Ishikawa (cell line): Measurements from ENCODE around the gene COL13A1.

ENCODE experiments used
- CEBPB ChIP-seq: IDR thresholded peaks from 2 replicates; pipeline ENCODE4 v1.6.1; 2012
- EP300 ChIP-seq: IDR thresholded peaks from 2 replicates; pipeline ENCODE4 v1.6.1; 2012; ENCODE audit warnings: borderline replicate concordance
- NFIC ChIP-seq: IDR thresholded peaks from 2 replicates; pipeline ENCODE4 v1.6.1; 2012
- RAD21 ChIP-seq: IDR thresholded peaks from 2 replicates; pipeline ENCODE4 v1.6.1; 2012; ENCODE audit warnings: low read depth
- TEAD4 ChIP-seq: IDR thresholded peaks from 2 replicates; pipeline ENCODE4 v1.6.1; 2012
- TF ChIP-seq, protein P1 (sequence below): IDR thresholded peaks from 2 replicates; pipeline ENCODE4 v1.6.1; 2012; ENCODE audit warnings: low read depth, mild to moderate bottlenecking
- TF ChIP-seq, protein P2 (sequence below): IDR thresholded peaks from 2 replicates; pipeline ENCODE4 v1.6.1; 2012

DNA sequence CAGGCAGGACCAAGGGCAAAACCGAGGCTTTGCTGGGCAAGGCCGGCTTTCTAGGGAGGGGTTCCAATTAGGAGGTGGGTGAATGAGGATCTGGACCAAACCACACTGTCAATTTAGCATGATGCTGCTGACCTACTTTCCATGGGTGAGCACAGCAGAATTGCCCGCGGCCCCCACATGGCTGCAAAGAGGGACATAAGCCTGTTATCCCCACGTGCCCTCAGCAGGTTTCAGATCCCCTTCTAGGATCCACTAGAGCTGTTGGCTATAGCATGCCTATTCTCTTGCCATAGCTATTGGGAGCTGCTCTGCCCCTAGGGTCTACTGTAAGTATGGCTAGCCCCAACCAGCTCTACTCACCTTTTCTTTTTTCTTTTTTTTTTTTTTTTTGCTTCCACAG, 102.8 kb downstream of the COL13A1 start:
- no peak for TF ChIP-seq TEAD4
- TF ChIP-seq EP300: no peak
- TF ChIP-seq RAD21: no peak
- TF ChIP-seq NFIC: no peak
- TF ChIP-seq, protein P1, sequence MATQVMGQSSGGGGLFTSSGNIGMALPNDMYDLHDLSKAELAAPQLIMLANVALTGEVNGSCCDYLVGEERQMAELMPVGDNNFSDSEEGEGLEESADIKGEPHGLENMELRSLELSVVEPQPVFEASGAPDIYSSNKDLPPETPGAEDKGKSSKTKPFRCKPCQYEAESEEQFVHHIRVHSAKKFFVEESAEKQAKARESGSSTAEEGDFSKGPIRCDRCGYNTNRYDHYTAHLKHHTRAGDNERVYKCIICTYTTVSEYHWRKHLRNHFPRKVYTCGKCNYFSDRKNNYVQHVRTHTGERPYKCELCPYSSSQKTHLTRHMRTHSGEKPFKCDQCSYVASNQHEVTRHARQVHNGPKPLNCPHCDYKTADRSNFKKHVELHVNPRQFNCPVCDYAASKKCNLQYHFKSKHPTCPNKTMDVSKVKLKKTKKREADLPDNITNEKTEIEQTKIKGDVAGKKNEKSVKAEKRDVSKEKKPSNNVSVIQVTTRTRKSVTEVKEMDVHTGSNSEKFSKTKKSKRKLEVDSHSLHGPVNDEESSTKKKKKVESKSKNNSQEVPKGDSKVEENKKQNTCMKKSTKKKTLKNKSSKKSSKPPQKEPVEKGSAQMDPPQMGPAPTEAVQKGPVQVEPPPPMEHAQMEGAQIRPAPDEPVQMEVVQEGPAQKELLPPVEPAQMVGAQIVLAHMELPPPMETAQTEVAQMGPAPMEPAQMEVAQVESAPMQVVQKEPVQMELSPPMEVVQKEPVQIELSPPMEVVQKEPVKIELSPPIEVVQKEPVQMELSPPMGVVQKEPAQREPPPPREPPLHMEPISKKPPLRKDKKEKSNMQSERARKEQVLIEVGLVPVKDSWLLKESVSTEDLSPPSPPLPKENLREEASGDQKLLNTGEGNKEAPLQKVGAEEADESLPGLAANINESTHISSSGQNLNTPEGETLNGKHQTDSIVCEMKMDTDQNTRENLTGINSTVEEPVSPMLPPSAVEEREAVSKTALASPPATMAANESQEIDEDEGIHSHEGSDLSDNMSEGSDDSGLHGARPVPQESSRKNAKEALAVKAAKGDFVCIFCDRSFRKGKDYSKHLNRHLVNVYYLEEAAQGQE: no peak
- TF ChIP-seq, protein P2, sequence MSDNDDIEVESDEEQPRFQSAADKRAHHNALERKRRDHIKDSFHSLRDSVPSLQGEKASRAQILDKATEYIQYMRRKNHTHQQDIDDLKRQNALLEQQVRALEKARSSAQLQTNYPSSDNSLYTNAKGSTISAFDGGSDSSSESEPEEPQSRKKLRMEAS: no peak
- no peak for TF ChIP-seq CEBPB
